Keratinocyte (primary cell): ENCODE measurements around the gene TTC28. TPM values are rescaled to one million over a fixed set of nuclear protein-coding genes. Genes with fewer than 3 reads are reported as not detected.

Source experiments
- DNase-seq: peaks from one replicate; pipeline ENCODE4 v3.0.0-alpha.2; 2011; ENCODE audit warnings: low read depth, missing footprints, low spot score
- FAIRE-seq: peaks from 2 replicates; lab custom pipeline; 2011; peaks lifted over from hg19 to GRCh38; lab: Jason Lieb, UNC
- H2AFZ ChIP-seq: 2 replicates; pipeline ENCODE4 v1.6.0; 2012; ENCODE audit warnings: low read length, control low read depth, inconsistent platforms; ENCODE audit not compliant: control insufficient read depth
- H3K27ac ChIP-seq: 2 replicates; pipeline ENCODE4 v1.5.1; 2011; ENCODE audit warnings: low read length; ENCODE audit not compliant: control insufficient read depth, insufficient read depth
- H3K27me3 ChIP-seq: 3 replicates; pipeline ENCODE4 v1.6.0; 2011; ENCODE audit warnings: low read length; ENCODE audit not compliant: control insufficient read depth, insufficient read depth; ENCODE audit errors: extremely low read depth
- H3K36me3 ChIP-seq, 2 experiments: 2 replicates in 1 of 2; 3 replicates in 1 of 2; pipeline ENCODE4 v1.5.1; 2011; ENCODE audit warnings: low read length in 2 of 2, mild to moderate bottlenecking in 1 of 2; ENCODE audit not compliant: control insufficient read depth in 2 of 2, insufficient read depth in 2 of 2; ENCODE audit errors: extremely low read depth in 1 of 2
- H3K4me1 ChIP-seq: 3 replicates; pipeline ENCODE4 v1.5.1; 2011; ENCODE audit warnings: low read length; ENCODE audit not compliant: control insufficient read depth, insufficient read depth; ENCODE audit errors: extremely low read depth
- H3K4me2 ChIP-seq: 3 replicates; pipeline ENCODE4 v1.6.0; 2011; ENCODE audit warnings: low read depth, low read length; ENCODE audit not compliant: control insufficient read depth, insufficient read depth; ENCODE audit errors: extremely low read depth
- H3K4me3 ChIP-seq, 3 experiments: fragments of 200-600 bp in 1 of 3; sonication (generic) in 1 of 3; 2 replicates in 2 of 3; 3 replicates in 1 of 3; pipeline ENCODE4 v1.5.1; 2011 to 2016; ENCODE audit warnings: low read length in 3 of 3, mild to moderate bottlenecking in 3 of 3, control low read depth in 2 of 3, inconsistent platforms in 1 of 3, low read depth in 1 of 3, mixed read lengths in 1 of 3, mixed run types in 1 of 3, moderate library complexity in 1 of 3; ENCODE audit not compliant: control insufficient read depth in 2 of 3, insufficient read depth in 2 of 3; ENCODE audit errors: extremely low read depth in 1 of 3
- H3K79me2 ChIP-seq: 2 replicates; pipeline ENCODE4 v1.6.0; 2012; ENCODE audit warnings: low read length; ENCODE audit not compliant: control insufficient read depth, insufficient read depth
- H3K9ac ChIP-seq: 3 replicates; pipeline ENCODE4 v1.6.0; 2011; ENCODE audit warnings: low read length; ENCODE audit not compliant: control insufficient read depth, insufficient read depth; ENCODE audit errors: extremely low read depth
- H3K9me1 ChIP-seq: 3 replicates; pipeline ENCODE4 v1.6.0; 2011; ENCODE audit warnings: low read length; ENCODE audit not compliant: control insufficient read depth, insufficient read depth; ENCODE audit errors: extremely low read depth
- H3K9me3 ChIP-seq: 2 replicates; pipeline ENCODE4 v1.5.1; 2012; ENCODE audit warnings: low read depth, low read length; ENCODE audit not compliant: control insufficient read depth
- H4K20me1 ChIP-seq: 3 replicates; pipeline ENCODE4 v1.6.0; 2011; ENCODE audit warnings: low read length; ENCODE audit not compliant: control insufficient read depth, insufficient read depth; ENCODE audit errors: extremely low read depth
- EZH2 ChIP-seq: IDR thresholded peaks from one replicate; pipeline ENCODE4 v1.6.1; 2012; ENCODE audit warnings: inconsistent platforms, mild to moderate bottlenecking, low read length, moderate library complexity
- dilution Hi-C: fragments of 300-500 bp; cut with MboI; formaldehyde crosslinking; loops from one replicate; pipeline ENCODE4 v1.7.0; 2020; ENCODE audit warnings: low sequenced_read_pairs; ENCODE audit not compliant: extremely low pct_ligation_motif_present
- polyA plus RNA-seq, 5 experiments: library from polyadenylated mRNA; depleted of rRNA in 3 of 5; stranded (reverse) in 3 of 5; stranded (forward) in 1 of 5; unstranded in 1 of 5; fragments of >200 nt; gene quantifications; 1 replicate in 1 of 5; 2 replicates in 3 of 5; 3 replicates in 1 of 5; pipeline versions ENCODE4 v1.2.1 to v1.2.3, GENCODE V29; 2011 to 2012; ENCODE audit warnings: missing spikeins in 2 of 5, low read depth in 1 of 5, low replicate concordance in 1 of 5
- TF ChIP-seq, protein P1 (sequence below), 3 experiments: IDR thresholded peaks in 1 of 3; conservative IDR thresholded peaks in 1 of 3; optimal IDR thresholded peaks in 1 of 3; 2 replicates in 2 of 3; 3 replicates in 1 of 3; pipeline versions ENCODE3 to v1.5.1; 2011; ENCODE audit warnings: low read length in 3 of 3, mild to moderate bottlenecking in 3 of 3, moderate library complexity in 2 of 3, control low read depth in 1 of 3, inconsistent platforms in 1 of 3; ENCODE audit not compliant: insufficient read depth in 2 of 3; ENCODE audit errors: extremely low read depth in 1 of 3

Gene TTC28
- polyA plus RNA-seq, 1 donor (not counting 4 experiments of a cell fraction or from before 2014, with no cell fraction given), result 0.66 TPM

DNA sequence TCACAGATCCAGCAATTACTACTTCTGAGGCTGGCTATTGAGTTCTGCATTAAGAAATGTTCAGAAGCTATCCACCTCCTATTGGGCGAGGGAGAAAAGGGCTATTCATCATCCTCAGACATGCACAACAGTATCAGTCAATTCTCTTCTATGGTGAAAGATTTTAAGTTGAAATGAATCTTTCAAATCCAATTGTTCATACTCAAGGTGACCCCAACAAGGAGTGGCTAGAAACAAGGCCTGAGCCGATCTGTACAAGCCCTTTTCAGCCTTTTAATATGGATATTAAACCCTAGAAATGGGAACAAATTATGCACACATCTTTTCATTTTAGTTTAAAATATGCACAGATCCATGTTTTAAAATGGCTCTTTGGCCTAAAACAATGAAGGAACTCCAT is 457.1 kb downstream of the TTC28 start:
- DNase-seq, result no peak
- H3K9me1 ChIP-seq, result no peaks in the 10 kb centered on the region
- peaks cover 7% of the 10 kb centered on the region for H3K4me1 ChIP-seq
- no peak overlapping the region for H2AFZ ChIP-seq
- no peaks in the 10 kb centered on the region for H4K20me1 ChIP-seq
- H3K4me2 ChIP-seq, result no peak overlapping the region
- H3K9me3 ChIP-seq, result no peaks in the 10 kb centered on the region
- H3K36me3 ChIP-seq, result no peaks in the 10 kb centered on the region
- H3K4me3 ChIP-seq, result no peak overlapping the region
- H3K27ac ChIP-seq, result no peak overlapping the region
- H3K79me2 ChIP-seq, result no peaks in the 10 kb centered on the region
- dilution Hi-C loops, result no loop called here
- no peak overlapping the region for H3K9ac ChIP-seq
- no peak for FAIRE-seq
- H3K27me3 ChIP-seq, result no peaks in the 10 kb centered on the region
- TF ChIP-seq, protein P1, sequence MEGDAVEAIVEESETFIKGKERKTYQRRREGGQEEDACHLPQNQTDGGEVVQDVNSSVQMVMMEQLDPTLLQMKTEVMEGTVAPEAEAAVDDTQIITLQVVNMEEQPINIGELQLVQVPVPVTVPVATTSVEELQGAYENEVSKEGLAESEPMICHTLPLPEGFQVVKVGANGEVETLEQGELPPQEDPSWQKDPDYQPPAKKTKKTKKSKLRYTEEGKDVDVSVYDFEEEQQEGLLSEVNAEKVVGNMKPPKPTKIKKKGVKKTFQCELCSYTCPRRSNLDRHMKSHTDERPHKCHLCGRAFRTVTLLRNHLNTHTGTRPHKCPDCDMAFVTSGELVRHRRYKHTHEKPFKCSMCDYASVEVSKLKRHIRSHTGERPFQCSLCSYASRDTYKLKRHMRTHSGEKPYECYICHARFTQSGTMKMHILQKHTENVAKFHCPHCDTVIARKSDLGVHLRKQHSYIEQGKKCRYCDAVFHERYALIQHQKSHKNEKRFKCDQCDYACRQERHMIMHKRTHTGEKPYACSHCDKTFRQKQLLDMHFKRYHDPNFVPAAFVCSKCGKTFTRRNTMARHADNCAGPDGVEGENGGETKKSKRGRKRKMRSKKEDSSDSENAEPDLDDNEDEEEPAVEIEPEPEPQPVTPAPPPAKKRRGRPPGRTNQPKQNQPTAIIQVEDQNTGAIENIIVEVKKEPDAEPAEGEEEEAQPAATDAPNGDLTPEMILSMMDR (optimal IDR thresholded peaks at IDR 0.05 in 1 of 3, IDR thresholded peaks at IDR 0.05 in 1 of 3, conservative IDR thresholded peaks at IDR 0.05 in 1 of 3; ENCODE audit: extremely low read depth in 1 of 3, insufficient read depth in 2 of 3, low read length in 3 of 3), result no peak
- no peak for TF ChIP-seq EZH2

GRCh38 chr22:28222052-28222451 is 457.6 kb downstream of the TTC28 start:
- Histone ChIP-seq H3K9me3 (no peaks in the 10 kb centered on the region), H3K36me3 (no peaks in the 10 kb centered on the region), H2AFZ (no peak overlapping the region), H3K4me2 (no peak overlapping the region), H3K27ac (no peak overlapping the region), H3K4me3 (no peak overlapping the region), H3K79me2 (no peaks in the 10 kb centered on the region), H4K20me1 (no peaks in the 10 kb centered on the region), H3K27me3 (no peaks in the 10 kb centered on the region), H3K9me1 (no peaks in the 10 kb centered on the region), H3K4me1 (peaks cover 7% of the 10 kb centered on the region), H3K9ac (no peak overlapping the region)
- DNase-seq (no peak), FAIRE-seq (no peak)
- dilution Hi-C loops, result no loop called here
- TF ChIP-seq, protein P1 (optimal IDR thresholded peaks at IDR 0.05 in 1 of 3, IDR thresholded peaks at IDR 0.05 in 1 of 3, conservative IDR thresholded peaks at IDR 0.05 in 1 of 3; ENCODE audit: extremely low read depth in 1 of 3, insufficient read depth in 2 of 3, low read length in 3 of 3), result no peak
- no peak for TF ChIP-seq EZH2
